ENCODE results near the gene PIR.

DNA sequence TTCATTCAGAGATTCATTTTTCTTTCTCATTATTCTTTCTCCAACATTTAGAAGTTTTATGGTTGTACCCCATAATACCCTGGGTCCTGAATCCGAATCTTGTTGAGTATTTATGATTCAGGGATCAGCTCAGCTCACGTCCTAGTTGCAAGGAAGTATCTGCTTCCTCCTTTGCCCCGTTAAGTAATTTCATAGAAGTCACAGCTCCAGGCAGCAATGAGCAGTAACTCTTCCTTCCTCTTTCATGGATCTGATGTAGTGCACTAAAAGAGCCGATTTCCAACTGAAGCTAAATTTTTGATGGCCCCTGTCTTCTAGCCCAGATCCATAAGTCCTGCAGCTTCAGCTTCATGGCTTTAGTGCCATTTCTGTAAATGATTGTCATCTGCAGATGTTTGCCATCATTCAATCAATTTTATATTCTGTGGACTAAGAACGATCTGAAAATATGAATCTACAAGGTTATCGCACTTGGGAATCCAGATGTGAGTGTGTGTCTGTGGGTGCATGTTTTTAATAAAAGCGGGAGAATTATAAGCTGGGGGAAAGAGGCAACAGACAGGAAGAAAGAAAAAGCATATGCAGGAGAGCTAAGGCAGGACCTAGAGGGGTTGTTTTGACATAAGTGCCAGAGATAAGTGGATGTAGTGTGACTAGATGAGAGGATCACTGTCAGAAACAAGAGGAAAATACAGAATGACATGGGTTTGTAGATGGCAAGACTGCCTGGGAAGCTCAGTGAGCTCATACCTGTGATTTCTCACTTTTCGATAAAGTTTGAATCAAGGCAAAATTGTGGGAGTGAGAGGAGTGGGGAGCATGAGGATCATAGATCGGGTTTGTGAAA lies 126.4 kb downstream of the PIR start:
- TF ChIP-seq, protein P1, sequence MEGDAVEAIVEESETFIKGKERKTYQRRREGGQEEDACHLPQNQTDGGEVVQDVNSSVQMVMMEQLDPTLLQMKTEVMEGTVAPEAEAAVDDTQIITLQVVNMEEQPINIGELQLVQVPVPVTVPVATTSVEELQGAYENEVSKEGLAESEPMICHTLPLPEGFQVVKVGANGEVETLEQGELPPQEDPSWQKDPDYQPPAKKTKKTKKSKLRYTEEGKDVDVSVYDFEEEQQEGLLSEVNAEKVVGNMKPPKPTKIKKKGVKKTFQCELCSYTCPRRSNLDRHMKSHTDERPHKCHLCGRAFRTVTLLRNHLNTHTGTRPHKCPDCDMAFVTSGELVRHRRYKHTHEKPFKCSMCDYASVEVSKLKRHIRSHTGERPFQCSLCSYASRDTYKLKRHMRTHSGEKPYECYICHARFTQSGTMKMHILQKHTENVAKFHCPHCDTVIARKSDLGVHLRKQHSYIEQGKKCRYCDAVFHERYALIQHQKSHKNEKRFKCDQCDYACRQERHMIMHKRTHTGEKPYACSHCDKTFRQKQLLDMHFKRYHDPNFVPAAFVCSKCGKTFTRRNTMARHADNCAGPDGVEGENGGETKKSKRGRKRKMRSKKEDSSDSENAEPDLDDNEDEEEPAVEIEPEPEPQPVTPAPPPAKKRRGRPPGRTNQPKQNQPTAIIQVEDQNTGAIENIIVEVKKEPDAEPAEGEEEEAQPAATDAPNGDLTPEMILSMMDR (conservative IDR thresholded peaks at IDR 0.05; ENCODE audit: low read length), result no peak
- TF ChIP-seq EZH2phosphoT487 (IDR thresholded peaks at IDR 0.05; ENCODE audit: borderline replicate concordance, low read depth, low read length), result no peak
